HepG2 (cell line): ENCODE data around the gene KRTAP3-3. TPM values are rescaled to one million over a fixed set of nuclear protein-coding genes. Genes with fewer than 3 reads are reported as not detected.

Experiments
- ARNTL ChIP-seq: sonication (generic); formaldehyde crosslinking; IDR thresholded peaks from 2 replicates; pipeline ENCODE4 v1.4.0; 2020; ENCODE audit warnings: mild to moderate bottlenecking, missing genetic modification reagents
- ATF1 ChIP-seq: IDR thresholded peaks from 2 replicates; pipeline ENCODE4 v1.6.1; 2016; ENCODE audit warnings: mild to moderate bottlenecking, control low read depth
- BATF2 ChIP-seq: sonication (generic); formaldehyde crosslinking; IDR thresholded peaks from 2 replicates; pipeline ENCODE4 v1.8.0; 2022; ENCODE audit warnings: mild to moderate bottlenecking, missing genetic modification reagents, moderate library complexity
- FOXA1 ChIP-seq, 2 experiments: fragments of 450-650 bp in 1 of 2; sonication (generic) in 1 of 2; formaldehyde crosslinking in 1 of 2; IDR thresholded peaks; 2 replicates each; pipeline versions ENCODE4 v1.4.0 to v1.6.1; 2016 to 2020; ENCODE audit warnings: missing genetic modification reagents in 1 of 2
- GMEB2 ChIP-seq: IDR thresholded peaks from 2 replicates; pipeline ENCODE4 v1.6.1; 2016; ENCODE audit warnings: missing biosample characterization, missing genetic modification reagents, low read depth
- JUND ChIP-seq: sonication (generic); formaldehyde crosslinking; IDR thresholded peaks from 2 replicates; pipeline ENCODE4 v1.8.0; 2022; ENCODE audit warnings: mild to moderate bottlenecking, missing genetic modification reagents
- MTF2 ChIP-seq: sonication (generic); formaldehyde crosslinking; IDR thresholded peaks from 2 replicates; pipeline ENCODE4 v1.5.0; 2020; ENCODE audit warnings: missing genetic modification reagents, borderline replicate concordance
- MXD1 ChIP-seq: sonication (generic); formaldehyde crosslinking; IDR thresholded peaks from 2 replicates; pipeline ENCODE4 v1.4.0; 2020; ENCODE audit warnings: mild to moderate bottlenecking, missing genetic modification reagents
- NCOA5 ChIP-seq: sonication (generic); formaldehyde crosslinking; IDR thresholded peaks from 2 replicates; pipeline ENCODE4 v1.4.0; 2020; ENCODE audit warnings: missing genetic modification reagents
- NFATC3 ChIP-seq: sonication (generic); formaldehyde crosslinking; IDR thresholded peaks from 2 replicates; pipeline ENCODE4 v1.5.1; 2020; ENCODE audit warnings: mild to moderate bottlenecking, missing genetic modification reagents
- PLSCR1 ChIP-seq: sonication (generic); formaldehyde crosslinking; IDR thresholded peaks from 2 replicates; pipeline ENCODE4 v1.5.0; 2020; ENCODE audit warnings: missing genetic modification reagents, mild to moderate bottlenecking, borderline replicate concordance
- PRPF4 ChIP-seq: fragments of 200-400 bp; formaldehyde crosslinking; IDR thresholded peaks from 2 replicates; pipeline ENCODE4 v1.6.1; 2016; ENCODE audit warnings: low read length, low read depth; ENCODE audit not compliant: poor library complexity, severe bottlenecking
- RORA ChIP-seq: sonication (generic); formaldehyde crosslinking; IDR thresholded peaks from 2 replicates; pipeline ENCODE4 v1.5.0; 2020; ENCODE audit warnings: mild to moderate bottlenecking, missing genetic modification reagents, moderate library complexity
- SKIL ChIP-seq: sonication (generic); formaldehyde crosslinking; IDR thresholded peaks from 2 replicates; pipeline ENCODE4 v1.8.0; 2022; ENCODE audit warnings: missing genetic modification reagents, mild to moderate bottlenecking, moderate library complexity, borderline replicate concordance
- TCF12 ChIP-seq, 2 experiments: fragments of 450-650 bp in 1 of 2; sonication (generic) in 1 of 2; formaldehyde crosslinking in 1 of 2; IDR thresholded peaks; 2 replicates each; pipeline versions ENCODE4 v1.6.1 to v1.8.0; 2017 to 2022; ENCODE audit warnings: antibody characterized with exemption in 1 of 2, mild to moderate bottlenecking in 1 of 2, missing genetic modification reagents in 1 of 2, moderate library complexity in 1 of 2
- TRIM24 ChIP-seq: sonication (generic); formaldehyde crosslinking; IDR thresholded peaks from 2 replicates; pipeline ENCODE4 v1.8.0; 2022; ENCODE audit warnings: mild to moderate bottlenecking, missing genetic modification reagents
- ZBTB42 ChIP-seq: sonication (generic); formaldehyde crosslinking; IDR thresholded peaks from 2 replicates; pipeline ENCODE4 v1.5.0; 2020; ENCODE audit warnings: mild to moderate bottlenecking, missing genetic modification reagents
- ZNF138 ChIP-seq: sonication (generic); formaldehyde crosslinking; IDR thresholded peaks from 2 replicates; pipeline ENCODE4 v1.5.0; 2020; ENCODE audit warnings: mild to moderate bottlenecking, low read depth, missing genetic modification reagents
- ZNF564 ChIP-seq: sonication (generic); formaldehyde crosslinking; IDR thresholded peaks from 2 replicates; pipeline ENCODE4 v1.8.1; 2023; ENCODE audit warnings: mild to moderate bottlenecking, missing genetic modification reagents
- ZNF703 ChIP-seq: sonication (generic); formaldehyde crosslinking; IDR thresholded peaks from 2 replicates; pipeline ENCODE4 v1.5.1; 2020; ENCODE audit warnings: missing genetic modification reagents, mild to moderate bottlenecking, moderate library complexity, borderline replicate concordance
- ZNF747 ChIP-seq: sonication (generic); formaldehyde crosslinking; IDR thresholded peaks from 2 replicates; pipeline ENCODE4 v1.8.1; 2023; ENCODE audit warnings: missing genetic modification reagents, mild to moderate bottlenecking, borderline replicate concordance
- ZNF773 ChIP-seq: sonication (generic); formaldehyde crosslinking; IDR thresholded peaks from 2 replicates; pipeline ENCODE4 v1.4.0; 2020; ENCODE audit warnings: missing genetic modification reagents, borderline replicate concordance
- ZNF788 ChIP-seq: sonication (generic); formaldehyde crosslinking; IDR thresholded peaks from 2 replicates; pipeline ENCODE4 v1.5.0; 2020; ENCODE audit warnings: mild to moderate bottlenecking, missing genetic modification reagents, borderline replicate concordance
- polyA plus RNA-seq, 8 experiments: library from polyadenylated mRNA; depleted of rRNA in 3 of 8; stranded (reverse) in 7 of 8; unstranded in 1 of 8; fragments of >200 nt; fragmentation: Illumina TruSeq in 4 of 8; extraction: Trizol in 4 of 8; gene quantifications; 2 replicates each; pipeline versions ENCODE4 v1.2.1 to v1.2.3, GENCODE V29; 2011 to 2016; ENCODE audit warnings: low read depth in 4 of 8, missing spikeins in 1 of 8, mixed read lengths in 1 of 8; ENCODE audit not compliant: insufficient read depth in 1 of 8
- total RNA-seq, 5 experiments: library from RNA; depleted of rRNA; stranded (reverse); fragments of >200 nt; fragmentation: Illumina TruSeq; extraction: Trizol; gene quantifications; 2 replicates each; pipeline ENCODE4 v1.2.3, GENCODE V29; 2016; ENCODE audit warnings: low read depth in 1 of 5

Gene KRTAP3-3
- total and polyA plus RNA-seq, 2 of the 13 experiments (the other 11 are each of a cell fraction or from before 2014, with no cell fraction given) = not detected

- TF ChIP-seq SKIL (CRISPR knock-in tag) (peak; percentile 49; the same call in 1 of the 2 replicates), ZNF138 (CRISPR knock-in tag) (no peak), NCOA5 (no peak), JUND (CRISPR knock-in tag) (no peak), BATF2 (CRISPR knock-in tag) (no peak), PLSCR1 (CRISPR knock-in tag) (no peak), NFATC3 (CRISPR knock-in tag) (no peak), TCF12 (IDR thresholded peaks at IDR 0.05) (no peak), TCF12 (CRISPR knock-in tag; IDR thresholded peaks at IDR 0.05) (no peak), GMEB2 (CRISPR knock-in tag) (no peak), MXD1 (no peak), FOXA1 (IDR thresholded peaks at IDR 0.05) (peak; percentile 98), FOXA1 (CRISPR knock-in tag; IDR thresholded peaks at IDR 0.05) (peak; percentile 100), RORA (CRISPR knock-in tag) (no peak), ZNF564 (CRISPR knock-in tag) (no peak), ZNF773 (CRISPR knock-in tag) (no peak), ZNF788 (CRISPR knock-in tag) (no peak), MTF2 (CRISPR knock-in tag) (no peak), ATF1 (CRISPR knock-in tag) (no peak), ZNF703 (CRISPR knock-in tag) (no peak), PRPF4 (no peak), ARNTL (no peak), TRIM24 (CRISPR knock-in tag) (no peak), ZNF747 (CRISPR knock-in tag) (no peak), ZBTB42 (no peak)
Measured at GRCh38 chr17:40958086-40958953, 35.6 kb downstream of the KRTAP3-3 start (continued).
